ENCODE results near the gene TXK. TPM values are rescaled to one million over a fixed set of nuclear protein-coding genes. Genes with fewer than 3 reads are reported as not detected.

Gene TXK
- total and polyA plus RNA-seq, 2 donors from 2014 or later, result 0.26 to 7.9 TPM

GRCh38 chr4:48163746-48164145, 29.7 kb upstream of the TXK start:
- Histone ChIP-seq H3K9ac (ENCODE audit: low read length in 3 of 3) (no peak overlapping the region), H3K4me3 (ENCODE audit: low read length in 3 of 3) (no peak overlapping the region), H3K27ac (ENCODE audit: low read depth in 2 of 2, low read length in 2 of 2) (no peak overlapping the region), H3K9me3 (ENCODE audit: control insufficient read depth in 2 of 3, insufficient read depth in 1 of 3, low read length in 3 of 3) (no peaks in the 10 kb centered on the region), H3K36me3 (ENCODE audit: control insufficient read depth in 2 of 3, insufficient read depth in 3 of 3, low read length in 3 of 3) (peaks cover 0 to 3% (median 0%) of the 10 kb centered on the region in 3 donors), H3K27me3 (ENCODE audit: control insufficient read depth, insufficient read depth, low read length) (no peaks in the 10 kb centered on the region), H3K4me1 (ENCODE audit: control insufficient read depth in 2 of 3, insufficient read depth in 2 of 3, low read depth in 1 of 3, low read length in 3 of 3) (no peaks in the 10 kb centered on the region)
- no peak for FAIRE-seq
- TF ChIP-seq, protein P1, sequence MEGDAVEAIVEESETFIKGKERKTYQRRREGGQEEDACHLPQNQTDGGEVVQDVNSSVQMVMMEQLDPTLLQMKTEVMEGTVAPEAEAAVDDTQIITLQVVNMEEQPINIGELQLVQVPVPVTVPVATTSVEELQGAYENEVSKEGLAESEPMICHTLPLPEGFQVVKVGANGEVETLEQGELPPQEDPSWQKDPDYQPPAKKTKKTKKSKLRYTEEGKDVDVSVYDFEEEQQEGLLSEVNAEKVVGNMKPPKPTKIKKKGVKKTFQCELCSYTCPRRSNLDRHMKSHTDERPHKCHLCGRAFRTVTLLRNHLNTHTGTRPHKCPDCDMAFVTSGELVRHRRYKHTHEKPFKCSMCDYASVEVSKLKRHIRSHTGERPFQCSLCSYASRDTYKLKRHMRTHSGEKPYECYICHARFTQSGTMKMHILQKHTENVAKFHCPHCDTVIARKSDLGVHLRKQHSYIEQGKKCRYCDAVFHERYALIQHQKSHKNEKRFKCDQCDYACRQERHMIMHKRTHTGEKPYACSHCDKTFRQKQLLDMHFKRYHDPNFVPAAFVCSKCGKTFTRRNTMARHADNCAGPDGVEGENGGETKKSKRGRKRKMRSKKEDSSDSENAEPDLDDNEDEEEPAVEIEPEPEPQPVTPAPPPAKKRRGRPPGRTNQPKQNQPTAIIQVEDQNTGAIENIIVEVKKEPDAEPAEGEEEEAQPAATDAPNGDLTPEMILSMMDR (IDR thresholded peaks at IDR 0.05; ENCODE audit: borderline replicate concordance, extremely low read depth, insufficient read depth), result no peak
- intact Hi-C loops (cut with DNase I), result no loop called here
- no peak for DNase-seq

DNA sequence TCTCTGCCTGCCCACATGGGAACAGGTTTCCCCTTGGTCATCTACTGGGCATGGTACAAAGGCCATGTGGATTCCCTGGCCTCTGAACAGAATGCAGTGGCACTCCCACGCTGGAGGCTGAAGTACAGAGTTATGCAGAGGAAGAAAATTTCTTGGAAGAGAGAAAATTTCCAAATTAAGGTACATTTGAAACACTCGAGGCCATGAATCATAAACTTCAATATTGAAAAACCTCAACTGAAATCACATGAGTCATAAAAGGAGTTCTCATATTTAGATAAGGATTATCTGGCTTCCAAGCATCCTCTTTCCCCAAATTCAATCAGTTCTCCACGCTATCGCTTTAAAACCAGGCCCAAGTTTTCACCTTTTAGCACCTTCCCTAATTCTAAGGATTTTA, 28.1 kb upstream of the TXK start:
- no peak overlapping the region for H3K27ac ChIP-seq (ENCODE audit: low read depth in 2 of 2, low read length in 2 of 2)
- TF ChIP-seq, protein P1 (IDR thresholded peaks at IDR 0.05; ENCODE audit: borderline replicate concordance, extremely low read depth, insufficient read depth), result no peak
- no peak for FAIRE-seq

DNA sequence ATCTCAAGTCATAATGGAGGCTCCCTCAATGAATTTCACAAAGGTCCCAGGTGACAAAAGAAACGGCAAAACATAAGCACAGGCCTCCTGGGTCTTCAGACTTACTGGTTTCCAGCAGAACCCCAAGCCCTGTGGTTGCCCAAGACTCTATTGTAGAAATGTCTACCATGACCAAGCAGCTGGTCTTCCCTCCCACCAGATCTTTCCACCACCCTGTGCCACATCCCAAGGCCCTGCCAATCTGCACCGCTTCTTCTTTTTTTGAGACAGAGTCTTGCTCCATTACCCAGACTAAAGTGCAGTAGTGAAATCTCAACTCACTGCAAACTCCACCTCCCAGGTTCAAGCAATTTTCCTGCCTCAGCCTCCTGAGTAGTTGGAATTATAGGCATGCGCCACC, 23.2 kb upstream of the TXK start:
- Histone ChIP-seq H3K36me3 (ENCODE audit: control insufficient read depth in 2 of 3, insufficient read depth in 3 of 3, low read length in 3 of 3) (peaks cover 0 to 9% (median 8%) of the 10 kb centered on the region in 3 donors), H3K27ac (ENCODE audit: low read depth in 2 of 2, low read length in 2 of 2) (no peak overlapping the region), H3K4me3 (ENCODE audit: low read length in 3 of 3) (no peak overlapping the region), H3K9me3 (ENCODE audit: control insufficient read depth in 2 of 3, insufficient read depth in 1 of 3, low read length in 3 of 3) (peaks cover 0 to 8% (median 5%) of the 10 kb centered on the region in 3 donors), H3K9ac (ENCODE audit: low read length in 3 of 3) (no peak overlapping the region), H3K4me1 (ENCODE audit: control insufficient read depth in 2 of 3, insufficient read depth in 2 of 3, low read depth in 1 of 3, low read length in 3 of 3) (no peaks in the 10 kb centered on the region), H3K27me3 (ENCODE audit: control insufficient read depth, insufficient read depth, low read length) (no peaks in the 10 kb centered on the region)
- FAIRE-seq, result no peak
- intact Hi-C loops (cut with DNase I), result no loop called here
- DNase-seq, result no peak
- TF ChIP-seq, protein P1 (IDR thresholded peaks at IDR 0.05; ENCODE audit: borderline replicate concordance, extremely low read depth, insufficient read depth), result no peak

More for the DNA sequence above, 28.1 kb upstream of the TXK start:
- Histone ChIP-seq H3K9me3 (ENCODE audit: control insufficient read depth in 2 of 3, insufficient read depth in 1 of 3, low read length in 3 of 3) (no peaks in the 10 kb centered on the region), H3K36me3 (ENCODE audit: control insufficient read depth in 2 of 3, insufficient read depth in 3 of 3, low read length in 3 of 3) (no peaks in the 10 kb centered on the region), H3K4me1 (ENCODE audit: control insufficient read depth in 2 of 3, insufficient read depth in 2 of 3, low read depth in 1 of 3, low read length in 3 of 3) (no peaks in the 10 kb centered on the region), H3K4me3 (ENCODE audit: low read length in 3 of 3) (no peak overlapping the region), H3K9ac (ENCODE audit: low read length in 3 of 3) (no peak overlapping the region), H3K27me3 (ENCODE audit: control insufficient read depth, insufficient read depth, low read length) (no peaks in the 10 kb centered on the region)
- no peak for DNase-seq
- intact Hi-C loops (cut with DNase I), result no loop called here

DNA sequence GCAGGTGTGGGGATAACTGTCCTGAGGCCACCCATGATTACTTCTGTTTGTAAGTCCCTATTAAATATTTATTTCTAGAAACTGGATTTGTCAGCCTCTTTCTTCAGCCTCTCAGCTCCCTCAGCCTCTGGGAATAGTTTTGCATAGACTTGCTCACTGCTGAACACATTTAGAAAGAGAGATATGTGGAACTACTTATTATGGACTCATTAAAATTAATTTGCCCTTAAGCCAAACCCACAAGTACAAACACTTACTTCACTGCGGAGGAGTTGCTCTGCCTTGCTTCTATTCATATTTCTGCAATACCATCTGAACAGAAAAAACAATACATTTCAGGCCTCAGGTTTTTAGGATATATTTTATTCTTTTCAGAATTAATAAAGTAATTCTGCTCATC, 22.4 kb upstream of the TXK start:
- no peaks in the 10 kb centered on the region for H3K4me1 ChIP-seq (ENCODE audit: control insufficient read depth in 2 of 3, insufficient read depth in 2 of 3, low read depth in 1 of 3, low read length in 3 of 3)
- H3K9ac ChIP-seq (ENCODE audit: low read length in 3 of 3), result no peak overlapping the region
- DNase-seq (no peak), FAIRE-seq (no peak)
- intact Hi-C loops (cut with DNase I), result no loop called here
- H3K36me3 ChIP-seq (ENCODE audit: control insufficient read depth in 2 of 3, insufficient read depth in 3 of 3, low read length in 3 of 3), result peaks cover 0 to 9% (median 8%) of the 10 kb centered on the region in 3 donors
- no peak overlapping the region for H3K4me3 ChIP-seq (ENCODE audit: low read length in 3 of 3)
- no peak overlapping the region for H3K27ac ChIP-seq (ENCODE audit: low read depth in 2 of 2, low read length in 2 of 2)
- H3K27me3 ChIP-seq (ENCODE audit: control insufficient read depth, insufficient read depth, low read length), result no peaks in the 10 kb centered on the region
- TF ChIP-seq, protein P1 (IDR thresholded peaks at IDR 0.05; ENCODE audit: borderline replicate concordance, extremely low read depth, insufficient read depth), result no peak
- H3K9me3 ChIP-seq (ENCODE audit: control insufficient read depth in 2 of 3, insufficient read depth in 1 of 3, low read length in 3 of 3), result peaks cover 0 to 8% (median 5%) of the 10 kb centered on the region in 3 donors

Measured in kidney (tissue), 14 donors.